HepG2 (cell line): ENCODE data around the gene HYAL1. TPM values are rescaled to one million over a fixed set of nuclear protein-coding genes. Genes with fewer than 3 reads are reported as not detected.

Experiments used
- ARID4A ChIP-seq: sonication (generic); formaldehyde crosslinking; IDR thresholded peaks from 2 replicates; pipeline ENCODE4 v1.5.0; 2020; ENCODE audit warnings: mild to moderate bottlenecking, missing genetic modification reagents, borderline replicate concordance
- GTF2F1 ChIP-seq: fragments of 150-350 bp; IDR thresholded peaks from 2 replicates; pipeline ENCODE4 v1.6.1; 2014; ENCODE audit warnings: low read length
- HMGXB3 ChIP-seq: sonication (generic); formaldehyde crosslinking; IDR thresholded peaks from 2 replicates; pipeline ENCODE4 v1.4.0; 2020; ENCODE audit warnings: missing genetic modification reagents, borderline replicate concordance
- NFRKB ChIP-seq: fragments of 450-650 bp; IDR thresholded peaks from 2 replicates; pipeline ENCODE4 v1.6.1; 2017
- PHF20 ChIP-seq: sonication (generic); formaldehyde crosslinking; IDR thresholded peaks from 2 replicates; pipeline ENCODE4 v1.5.0; 2020; ENCODE audit warnings: mild to moderate bottlenecking, missing genetic modification reagents
- SIX1 ChIP-seq: sonication (generic); formaldehyde crosslinking; IDR thresholded peaks from 2 replicates; pipeline ENCODE4 v1.4.0; 2020; ENCODE audit warnings: missing genetic modification reagents, borderline replicate concordance
- SMARCE1 ChIP-seq: fragments of 450-650 bp; IDR thresholded peaks from 2 replicates; pipeline ENCODE4 v1.6.1; 2017; ENCODE audit warnings: borderline replicate concordance
- U2AF1 ChIP-seq: fragments of 200-400 bp; formaldehyde crosslinking; optimal IDR thresholded peaks from 2 replicates; pipeline ENCODE3; 2017; ENCODE audit warnings: mild to moderate bottlenecking, low read depth, low read length
- ZGPAT ChIP-seq: IDR thresholded peaks from 2 replicates; pipeline ENCODE4 v1.6.1; 2016; ENCODE audit warnings: mild to moderate bottlenecking
- ZNF101 ChIP-seq: sonication (generic); formaldehyde crosslinking; IDR thresholded peaks from 2 replicates; pipeline ENCODE4 v1.4.0; 2020; ENCODE audit warnings: mild to moderate bottlenecking, low read depth, missing genetic modification reagents, borderline replicate concordance
- ZNF44 ChIP-seq: sonication (generic); formaldehyde crosslinking; IDR thresholded peaks from 2 replicates; pipeline ENCODE4 v1.5.1; 2020; ENCODE audit warnings: mild to moderate bottlenecking, missing genetic modification reagents
- ZNF460 ChIP-seq: sonication (generic); formaldehyde crosslinking; IDR thresholded peaks from 2 replicates; pipeline ENCODE4 v1.5.1; 2020; ENCODE audit warnings: missing genetic modification reagents, mild to moderate bottlenecking, borderline replicate concordance
- ZNF496 ChIP-seq: sonication (generic); formaldehyde crosslinking; IDR thresholded peaks from 2 replicates; pipeline ENCODE4 v1.8.1; 2023; ENCODE audit warnings: mild to moderate bottlenecking, moderate library complexity, missing genetic modification reagents; ENCODE audit not compliant: insufficient replicate concordance
- ZNF629 ChIP-seq: sonication (generic); formaldehyde crosslinking; conservative IDR thresholded peaks from 2 replicates; pipeline ENCODE4 v1.5.0; 2020; ENCODE audit warnings: missing genetic modification reagents
- ZNF639 ChIP-seq: conservative IDR thresholded peaks from 2 replicates; pipeline ENCODE4 v1.6.1; 2018; ENCODE audit warnings: missing genetic modification reagents
- ZNF720 ChIP-seq: sonication (generic); formaldehyde crosslinking; IDR thresholded peaks from 2 replicates; pipeline ENCODE4 v1.4.0; 2020; ENCODE audit warnings: missing genetic modification reagents
- ZSCAN21 ChIP-seq: sonication (generic); formaldehyde crosslinking; IDR thresholded peaks from 2 replicates; pipeline ENCODE4 v1.8.0; 2022; ENCODE audit warnings: mild to moderate bottlenecking, missing genetic modification reagents, moderate library complexity, borderline replicate concordance
- polyA plus RNA-seq, 8 experiments: library from polyadenylated mRNA; depleted of rRNA in 3 of 8; stranded (reverse) in 7 of 8; unstranded in 1 of 8; fragments of >200 nt; fragmentation: Illumina TruSeq in 4 of 8; extraction: Trizol in 4 of 8; gene quantifications; 2 replicates each; pipeline versions ENCODE4 v1.2.1 to v1.2.3, GENCODE V29; 2011 to 2016; ENCODE audit warnings: low read depth in 4 of 8, missing spikeins in 1 of 8, mixed read lengths in 1 of 8; ENCODE audit not compliant: insufficient read depth in 1 of 8
- total RNA-seq, 5 experiments: library from RNA; depleted of rRNA; stranded (reverse); fragments of >200 nt; fragmentation: Illumina TruSeq; extraction: Trizol; gene quantifications; 2 replicates each; pipeline ENCODE4 v1.2.3, GENCODE V29; 2016; ENCODE audit warnings: low read depth in 1 of 5

HYAL1 gene
- total and polyA plus RNA-seq, 2 of the 13 experiments (the other 11 are each of a cell fraction or from before 2014, with no cell fraction given), result 76.5 to 193 TPM

GRCh38 chr3:50298836-50299637 lies 4.3 kb downstream of the HYAL1 start, which contains the start of the genes HYAL3 and NAA80 (continued):
- TF ChIP-seq HMGXB3 (CRISPR knock-in tag), result no peak
- TF ChIP-seq ARID4A, result peak; percentile 79
- TF ChIP-seq ZNF460 (CRISPR knock-in tag), result peak; percentile 31; the same call in 1 of the 2 replicates
- peak; percentile 58; the same call in 1 of the 2 replicates for TF ChIP-seq PHF20 (CRISPR knock-in tag)
- TF ChIP-seq ZSCAN21 (CRISPR knock-in tag), result peak; percentile 97
- peak; percentile 59 for TF ChIP-seq U2AF1
- no peak for TF ChIP-seq SMARCE1
- peak; percentile 54; the same call in 1 of the 2 replicates for TF ChIP-seq ZNF44 (CRISPR knock-in tag)
- no peak; the same call in 1 of the 2 replicates for TF ChIP-seq ZNF639
- TF ChIP-seq ZNF720 (CRISPR knock-in tag), result no peak
- TF ChIP-seq NFRKB, result no peak
- peak; percentile 82; the same call in 1 of the 2 replicates for TF ChIP-seq ZGPAT
- no peak for TF ChIP-seq ZNF101 (CRISPR knock-in tag)
- no peak for TF ChIP-seq GTF2F1
- no peak for TF ChIP-seq ZNF496 (CRISPR knock-in tag)
- no peak; the same call in 1 of the 2 replicates for TF ChIP-seq SIX1 (CRISPR knock-in tag)
- TF ChIP-seq ZNF629 (CRISPR knock-in tag), result no peak
